Renal cortex interstitium (tissue), 11 donors: ENCODE measurements around the gene DOCK8. TPM values are rescaled to one million over a fixed set of nuclear protein-coding genes. Genes with fewer than 3 reads are reported as not detected.

Source experiments
- DNase-seq, 11 donors: peaks; one replicate each; pipeline ENCODE4 v3.0.0-alpha.2; 2013; ENCODE audit warnings: low read depth in 9 of 11, low spot score in 4 of 11; ENCODE audit errors: extremely low read depth in 1 of 11
- polyA plus RNA-seq, 3 donors: library from polyadenylated mRNA; unstranded; fragments of 120-200 nt; gene quantifications; one replicate each; pipeline ENCODE4 v1.2.1, GENCODE V29; 2013; ENCODE audit not compliant: insufficient read length in 3 of 3

Gene DOCK8
- polyA plus RNA-seq, 3 donors, result 10.3 to 13.6 (median 12.6) TPM

GRCh38 chr9:257957-258356, 43.3 kb downstream of the DOCK8 start:
- no peak for DNase-seq

DNA sequence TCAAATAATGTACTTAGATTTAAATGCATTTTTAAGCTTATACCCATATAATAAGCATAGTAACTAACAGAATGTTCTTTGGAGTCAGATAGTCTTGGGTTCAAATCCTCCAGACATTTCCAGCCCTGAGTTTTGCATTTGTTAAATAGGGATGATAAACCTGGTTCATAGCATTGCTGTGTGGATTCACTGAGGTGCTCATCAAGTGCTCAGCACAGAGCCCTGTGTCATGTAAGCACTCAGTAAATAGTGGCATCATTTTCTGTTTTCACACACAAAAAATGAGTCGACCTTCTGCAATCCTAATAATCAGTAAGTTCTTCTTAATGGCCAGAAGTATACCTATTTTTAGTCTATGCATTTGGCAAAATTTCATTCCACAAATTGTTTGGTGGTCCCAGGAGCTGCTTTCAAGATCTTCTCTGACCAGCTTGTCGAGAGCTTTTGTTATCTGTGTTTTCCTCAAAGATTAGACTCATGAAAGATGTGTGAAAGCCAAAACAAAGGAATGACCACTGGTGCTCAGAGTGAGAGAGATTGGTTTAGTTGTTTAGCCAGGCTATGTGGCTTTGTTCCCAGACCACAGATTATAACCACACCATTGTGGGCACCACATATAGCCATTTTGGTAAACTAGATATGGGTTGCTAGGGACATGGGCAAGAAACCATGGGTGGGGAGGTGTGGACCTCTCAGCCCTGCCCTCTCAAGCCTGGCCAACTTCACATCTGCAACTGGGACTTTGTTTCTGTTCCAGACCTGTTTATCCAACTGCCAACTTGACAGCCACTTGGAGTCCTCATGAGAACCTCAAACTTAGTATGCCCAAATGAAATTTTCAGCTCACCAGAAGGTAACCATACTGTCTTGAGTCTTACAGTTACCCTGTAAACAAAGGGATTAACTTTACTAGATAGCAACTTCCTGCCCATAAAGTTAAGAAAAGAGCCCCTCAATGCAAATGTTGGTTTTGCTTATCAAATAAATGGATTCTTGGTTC, 45.0 kb downstream of the DOCK8 start:
- DNase-seq, result no peak

GRCh38 chr9:264231-264630, 49.6 kb downstream of the DOCK8 start:
- DNase-seq, result no peak

- DNase-seq, result no peak
Observed at GRCh38 chr9:265209-265870, 50.7 kb downstream of the DOCK8 start.

DNA sequence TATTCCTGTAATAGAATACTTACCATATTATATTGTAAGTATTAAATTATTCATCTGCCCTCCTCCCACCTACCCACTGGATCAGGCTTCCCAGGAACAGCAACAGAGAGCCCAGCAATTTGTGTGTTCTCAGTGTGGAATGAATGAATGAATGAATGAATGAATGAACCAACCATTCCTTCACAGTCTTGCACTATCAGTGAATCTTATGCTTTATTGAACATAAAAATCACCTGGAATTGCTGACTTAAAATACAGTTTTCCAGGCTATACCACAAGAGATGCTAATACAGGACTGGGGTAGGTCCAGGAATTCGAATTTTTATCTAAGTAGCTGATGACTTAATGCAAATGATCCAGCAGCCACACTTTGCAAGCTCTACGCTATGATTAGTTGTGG, 51.6 kb downstream of the DOCK8 start:
- DNase-seq, result no peak

DNA sequence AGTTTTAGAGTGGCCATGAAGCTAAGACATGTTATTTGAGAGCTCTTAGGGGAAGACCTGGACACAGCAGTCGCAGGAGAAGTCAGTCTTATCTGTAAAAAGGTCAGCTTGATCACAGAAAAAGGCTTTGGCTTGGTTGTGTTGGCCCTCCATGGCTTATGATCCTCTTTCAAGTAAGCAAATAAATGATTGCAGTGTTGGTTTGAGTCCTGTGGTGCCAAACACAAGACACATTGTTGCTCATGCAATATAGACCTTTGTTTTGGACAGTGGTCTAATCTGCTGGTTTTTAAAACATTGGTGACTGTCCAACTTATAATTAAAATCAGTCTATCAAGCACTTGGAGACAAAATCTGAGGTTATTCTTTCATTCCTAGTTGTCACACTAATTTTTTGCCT, 54.0 kb downstream of the DOCK8 start:
- DNase-seq, result no peak

DNA sequence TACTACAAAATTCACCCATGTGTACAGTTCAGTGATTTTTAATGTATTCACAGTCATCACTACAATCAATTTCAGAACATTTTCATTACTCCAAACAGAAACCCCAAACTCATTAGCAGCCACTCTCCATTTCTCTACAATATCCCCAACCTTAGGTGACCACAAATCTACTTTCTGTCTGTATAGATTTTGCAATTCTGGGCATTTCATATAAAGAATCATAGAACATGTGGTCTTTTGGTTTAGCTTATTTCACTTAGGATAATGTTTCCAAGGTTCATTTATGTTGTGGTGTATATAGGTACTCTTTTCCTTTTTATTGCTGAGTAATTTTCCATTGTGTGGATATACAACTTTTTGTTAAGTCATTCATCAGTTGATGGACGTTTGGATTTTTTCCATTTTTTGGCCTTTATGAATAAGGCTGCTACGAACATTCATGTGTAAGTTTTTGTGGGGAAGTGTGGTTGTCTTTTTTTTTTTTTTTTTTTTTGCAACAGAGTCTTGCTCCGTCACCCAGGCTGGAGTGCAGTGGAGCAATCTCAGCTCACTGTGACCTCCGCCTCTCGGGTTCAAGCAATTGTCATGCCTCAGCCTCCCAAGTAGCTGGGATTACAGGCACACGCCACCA, 54.5 kb downstream of the DOCK8 start:
- no peak for DNase-seq

GRCh38 chr9:270657-271237, 56.1 kb downstream of the DOCK8 start:
- DNase-seq, result no peak

DNA sequence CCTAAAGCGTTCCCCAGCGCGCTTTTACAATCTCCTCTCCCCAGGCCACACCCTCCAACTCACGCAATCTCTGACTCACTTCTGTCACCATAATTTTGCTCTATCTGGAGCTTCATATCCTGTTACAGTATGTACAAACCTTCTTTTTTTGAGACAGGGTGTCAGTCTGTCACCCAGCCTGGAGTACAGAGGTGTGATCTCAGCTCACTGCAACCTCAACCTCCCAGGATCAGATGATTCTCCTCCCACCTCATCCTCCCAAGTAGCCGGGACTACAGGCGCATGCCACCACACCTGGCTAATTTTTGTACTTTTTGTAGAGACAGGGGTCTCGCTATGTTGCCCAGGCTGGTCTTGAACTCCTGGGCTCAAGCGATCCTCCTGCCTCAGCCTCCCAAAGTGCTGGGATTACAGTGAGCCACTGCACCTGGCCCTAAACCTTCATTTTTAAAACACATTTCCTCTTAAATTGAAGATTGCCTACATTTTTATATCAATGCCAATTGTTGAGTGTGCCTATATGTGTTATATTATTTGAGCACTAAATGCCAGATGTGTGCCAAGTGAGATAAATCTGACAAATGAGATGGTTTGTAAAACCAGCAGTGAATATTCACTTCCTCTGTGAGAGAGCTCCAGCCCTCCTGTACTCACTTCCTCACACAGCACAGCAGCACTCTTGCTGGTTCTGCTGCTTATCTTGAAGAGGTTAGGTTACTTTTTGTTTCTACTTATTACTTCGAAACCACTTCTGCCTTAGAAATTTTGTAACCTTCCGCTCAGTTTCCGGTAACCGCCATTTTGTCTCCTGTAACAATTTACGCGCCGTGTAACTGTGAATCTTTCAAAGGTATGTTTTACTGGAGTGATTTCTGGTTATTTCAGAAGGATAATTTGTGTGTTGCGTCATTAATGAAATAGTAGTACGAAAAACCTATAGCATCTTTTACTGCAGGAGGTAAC, 57.9 kb downstream of the DOCK8 start:
- no peak for DNase-seq

DNA sequence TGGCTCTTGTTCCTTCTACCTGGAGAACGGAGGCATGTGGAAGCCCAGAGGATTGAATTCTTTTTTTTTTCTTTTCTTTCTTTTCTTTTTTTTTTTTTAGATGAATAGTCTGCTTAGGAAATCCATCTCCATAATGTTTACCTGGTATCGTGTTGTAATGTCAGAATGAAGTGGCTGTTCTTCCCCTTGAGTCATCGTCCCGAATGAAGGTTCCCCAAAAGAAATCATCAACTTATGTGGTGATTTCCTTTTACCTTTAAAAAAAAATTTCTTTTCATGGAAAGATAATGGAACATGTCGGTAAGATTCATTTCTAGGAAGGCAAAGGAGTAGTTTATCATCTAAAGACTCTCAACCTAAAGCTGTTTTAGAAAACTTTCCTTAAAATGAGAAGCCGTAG, 59.7 kb downstream of the DOCK8 start:
- DNase-seq, result no peak

DNA sequence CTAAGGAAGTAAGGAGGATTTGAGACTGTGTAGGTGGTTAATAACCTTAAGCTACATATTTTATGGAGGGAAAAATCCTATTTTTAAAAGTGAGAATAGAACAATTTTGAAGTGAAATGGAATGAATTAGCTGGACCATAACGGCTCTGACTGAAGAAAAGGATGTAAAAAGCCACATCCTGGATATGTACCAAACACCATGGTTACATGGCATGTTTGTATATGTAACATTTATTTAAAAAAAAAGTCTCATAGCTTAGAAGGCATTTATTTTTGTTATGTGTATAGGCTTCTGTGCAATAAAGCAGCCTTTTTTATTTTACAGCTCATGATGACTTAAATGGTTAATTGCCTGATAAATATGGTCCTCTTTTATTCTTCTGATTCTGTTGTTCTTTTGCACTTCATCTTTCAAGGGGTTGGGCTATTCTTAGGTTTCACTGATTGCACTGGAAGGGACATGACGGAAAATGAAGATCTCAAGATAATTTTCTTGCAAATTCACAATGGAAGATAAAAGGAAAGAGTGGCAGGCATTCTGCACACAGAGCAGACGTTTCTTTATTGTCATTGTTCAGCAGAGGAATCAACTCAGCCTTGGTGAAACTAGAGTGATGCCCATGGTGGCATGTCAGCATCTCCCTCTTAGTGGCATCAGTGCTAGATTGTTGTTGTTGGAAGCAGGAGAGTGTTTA, 63.1 kb downstream of the DOCK8 start:
- no peak for DNase-seq

- DNase-seq, result no peak
Observed at GRCh38 chr9:278651-279050, 64.0 kb downstream of the DOCK8 start.

GRCh38 chr9:279674-280073, 65.0 kb downstream of the DOCK8 start:
- no peak for DNase-seq

DNA sequence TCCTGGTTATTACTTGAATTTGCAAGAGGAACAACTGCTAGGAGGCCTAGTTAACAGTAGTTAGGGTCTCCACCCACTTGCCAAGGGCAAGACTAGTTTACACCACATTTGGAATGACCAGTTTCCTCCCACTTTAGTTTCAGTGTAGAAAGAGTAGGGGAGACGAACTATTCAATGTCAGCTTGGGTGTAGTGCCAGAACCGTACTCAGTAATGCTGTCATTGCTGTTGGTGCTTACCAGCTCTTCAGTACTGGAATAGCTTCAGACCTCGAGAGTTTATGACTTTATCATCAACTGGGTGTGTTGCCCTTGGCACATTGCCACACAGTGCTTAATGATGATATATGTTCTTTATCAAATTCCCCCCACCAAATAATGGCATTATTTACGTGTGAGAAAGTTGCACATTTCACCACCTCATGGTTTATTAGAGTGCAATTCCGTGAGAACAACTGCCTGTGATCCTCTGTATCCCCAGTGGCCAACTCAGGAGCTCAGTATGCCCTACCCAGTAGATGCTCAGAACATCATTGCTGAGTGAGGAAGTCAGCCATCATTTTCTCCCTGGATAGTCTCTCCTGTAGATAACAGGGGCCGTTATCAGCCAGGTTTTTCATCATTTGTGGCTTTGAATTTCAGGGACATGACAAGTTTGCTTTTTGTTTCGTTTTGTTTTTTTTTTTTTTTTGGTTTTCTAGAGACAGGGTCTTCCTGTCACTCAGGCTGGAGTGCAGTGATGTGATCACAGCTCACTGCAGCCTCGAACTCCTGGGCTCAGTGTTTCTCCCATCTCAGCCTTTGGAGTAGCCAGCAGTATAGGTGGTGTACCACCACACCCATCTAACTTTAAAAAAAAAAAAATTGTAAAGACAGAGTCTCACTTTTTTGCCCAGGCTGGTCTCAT, 67.3 kb downstream of the DOCK8 start:
- no peak for DNase-seq

- no peak for DNase-seq
Observed at GRCh38 chr9:286071-286740, 71.5 kb downstream of the DOCK8 start.

DNA sequence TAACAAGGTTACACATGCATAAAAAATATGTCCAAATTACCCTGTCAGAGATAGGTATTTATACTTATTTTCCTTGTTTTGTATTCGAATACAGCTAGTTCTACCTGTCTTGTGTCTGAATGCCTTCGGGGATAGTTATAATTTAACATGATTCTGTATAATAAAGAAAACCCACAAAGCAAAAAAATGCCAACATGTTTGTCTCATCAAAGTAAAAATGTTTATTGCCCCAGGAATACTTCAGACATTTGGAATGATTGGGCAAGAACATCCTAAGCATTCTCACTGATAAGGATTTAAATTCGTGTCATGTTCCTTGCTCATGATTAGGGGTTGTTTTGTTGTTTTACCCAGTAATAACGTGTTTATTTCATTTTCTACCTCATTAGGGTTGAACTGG, 74.5 kb downstream of the DOCK8 start:
- DNase-seq, result no peak
